ENCODE results near the gene TIMMDC1. TPM values are rescaled to one million over a fixed set of nuclear protein-coding genes. Genes with fewer than 3 reads are reported as not detected.

Gene TIMMDC1
- total RNA-seq, 2 experiments from 2014 or later = 14.4 to 18.3 TPM

GRCh38 chr3:119529883-119530282 lies 31.5 kb downstream of the TIMMDC1 start:
- H3K9me3 ChIP-seq (ENCODE audit: control insufficient read depth in 1 of 2, insufficient read depth in 1 of 2, low read length in 2 of 2) = no peaks in the 10 kb centered on the region
- Mint-ChIP-seq H3K36me3 (ENCODE audit: low read depth) (peaks cover 11% of the 10 kb centered on the region), H3K9me3 (no peaks in the 10 kb centered on the region), H3K27ac (no peak overlapping the region), H3K4me1 (ENCODE audit: low read depth) (no peaks in the 10 kb centered on the region), H3K4me3 (no peak overlapping the region), H3K27me3 (no peaks in the 10 kb centered on the region)
- no peak overlapping the region for H3K4me3 ChIP-seq (ENCODE audit: low read length)
- H3K36me3 ChIP-seq (ENCODE audit: insufficient read depth, low read length) = peaks cover 2% of the 10 kb centered on the region
- POLR2A ChIA-PET = no interaction called here
- no peaks in the 10 kb centered on the region for H3K4me1 ChIP-seq (ENCODE audit: insufficient read depth, low read length)
- no peak overlapping the region for H3K27ac ChIP-seq (ENCODE audit: low read depth in 1 of 2, low read length in 2 of 2)
- ATAC-seq (ENCODE audit: poor library complexity) = no peak
- no peak for DNase-seq
- H3K27me3 ChIP-seq (ENCODE audit: control insufficient read depth in 1 of 2, insufficient read depth in 2 of 2, low read length in 2 of 2) = no peaks in the 10 kb centered on the region
- TF ChIP-seq CTCF (IDR thresholded peaks at IDR 0.05) = no peak
- CTCF ChIA-PET = no interaction called here
- intact Hi-C loops (cut with DNase I, micrococcal nuclease) = no loop called here

DNA sequence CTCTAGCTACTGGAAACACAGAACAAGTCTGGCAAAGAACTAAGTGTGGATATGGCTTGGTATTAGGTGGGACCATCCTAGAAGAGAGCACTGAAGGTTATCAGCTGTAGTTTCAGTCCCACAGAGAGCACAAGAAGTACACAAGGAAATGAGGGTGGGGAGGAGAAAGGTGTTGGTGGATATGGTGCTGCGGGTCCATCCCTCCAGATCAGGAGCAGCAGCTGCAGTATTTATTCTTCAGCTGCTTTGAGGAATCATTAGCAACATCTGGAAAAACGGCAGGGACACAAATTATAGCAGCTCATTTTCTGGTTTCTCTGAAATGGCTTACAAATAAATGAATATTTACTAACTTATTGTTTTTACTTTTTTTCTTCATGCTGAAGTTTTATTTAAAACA lies 32.1 kb downstream of the TIMMDC1 start:
- H3K27ac Mint-ChIP-seq = no peak overlapping the region
- Histone ChIP-seq H3K4me1 (ENCODE audit: insufficient read depth, low read length) (no peaks in the 10 kb centered on the region), H3K4me3 (ENCODE audit: low read length) (no peak overlapping the region), H3K36me3 (ENCODE audit: insufficient read depth, low read length) (peaks cover 1% of the 10 kb centered on the region), H3K27me3 (ENCODE audit: control insufficient read depth in 1 of 2, insufficient read depth in 2 of 2, low read length in 2 of 2) (no peaks in the 10 kb centered on the region), H3K9me3 (ENCODE audit: control insufficient read depth in 1 of 2, insufficient read depth in 1 of 2, low read length in 2 of 2) (no peaks in the 10 kb centered on the region), H3K27ac (ENCODE audit: low read depth in 1 of 2, low read length in 2 of 2) (no peak overlapping the region)
- H3K36me3 Mint-ChIP-seq (ENCODE audit: low read depth) = peaks cover 5% of the 10 kb centered on the region
- POLR2A ChIA-PET = no interaction called here
- no peak overlapping the region for H3K4me3 Mint-ChIP-seq
- no peaks in the 10 kb centered on the region for H3K4me1 Mint-ChIP-seq (ENCODE audit: low read depth)
- no peak for DNase-seq
- intact Hi-C loops (cut with DNase I, micrococcal nuclease) = no loop called here
- H3K27me3 Mint-ChIP-seq = no peaks in the 10 kb centered on the region
- CTCF ChIA-PET = no interaction called here
- no peak for ATAC-seq (ENCODE audit: poor library complexity)
- TF ChIP-seq CTCF (IDR thresholded peaks at IDR 0.05) = no peak
- H3K9me3 Mint-ChIP-seq = no peaks in the 10 kb centered on the region

DNA sequence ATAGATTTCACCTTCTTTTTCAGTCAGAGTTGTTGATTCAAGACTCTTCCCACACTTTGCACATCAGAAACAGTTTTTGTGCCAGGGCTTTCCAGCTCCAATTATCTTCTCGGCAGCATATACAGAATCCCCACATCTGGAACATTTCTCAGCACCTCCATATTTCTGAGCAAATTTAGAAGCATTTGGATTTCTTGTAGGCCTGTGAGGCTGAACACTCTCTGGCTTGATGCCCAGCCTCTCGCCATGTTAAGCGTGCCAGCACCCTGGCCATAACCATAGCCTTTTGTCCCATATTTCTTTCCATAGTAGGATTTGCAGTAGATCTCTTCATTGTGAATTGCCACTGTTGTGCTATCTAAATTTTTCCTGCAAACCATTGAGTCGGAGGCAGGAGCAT lies 32.8 kb downstream of the TIMMDC1 start:
- no peaks in the 10 kb centered on the region for H3K9me3 ChIP-seq (ENCODE audit: control insufficient read depth in 1 of 2, insufficient read depth in 1 of 2, low read length in 2 of 2)
- intact Hi-C loops (cut with DNase I, micrococcal nuclease) = no loop called here
- Mint-ChIP-seq H3K27ac (no peak overlapping the region), H3K9me3 (no peaks in the 10 kb centered on the region), H3K27me3 (no peaks in the 10 kb centered on the region), H3K4me1 (ENCODE audit: low read depth) (no peaks in the 10 kb centered on the region), H3K4me3 (no peak overlapping the region), H3K36me3 (ENCODE audit: low read depth) (peaks cover 3% of the 10 kb centered on the region)
- ATAC-seq (ENCODE audit: poor library complexity) (no peak), DNase-seq (no peak)
- H3K27me3 ChIP-seq (ENCODE audit: control insufficient read depth in 1 of 2, insufficient read depth in 2 of 2, low read length in 2 of 2) = no peaks in the 10 kb centered on the region
- POLR2A ChIA-PET = no interaction called here
- no peak overlapping the region for H3K27ac ChIP-seq (ENCODE audit: low read depth in 1 of 2, low read length in 2 of 2)
- H3K4me3 ChIP-seq (ENCODE audit: low read length) = no peak overlapping the region
- CTCF ChIA-PET = no interaction called here
- no peak for TF ChIP-seq CTCF (IDR thresholded peaks at IDR 0.05)
- H3K4me1 ChIP-seq (ENCODE audit: insufficient read depth, low read length) = no peaks in the 10 kb centered on the region
- H3K36me3 ChIP-seq (ENCODE audit: insufficient read depth, low read length) = no peaks in the 10 kb centered on the region

Measured in CD4-positive, alpha-beta T cell (primary cell).